SIG-M5 treated with dmso at 0.1 percent for 504 hours (cell line): ENCODE measurements around the gene GIPC3.
"Not testable (repeated sequence)": the region's sequence is repeated elsewhere in the genome, so short reads cannot be mapped to it uniquely, and the experiment has no call there.

Experiments used
- DNase-seq: peaks from one replicate; lab custom pipeline; 2025; ENCODE audit not compliant: unreplicated experiment; lab: John Stamatoyannopoulos, UW

GIPC3 gene

DNA sequence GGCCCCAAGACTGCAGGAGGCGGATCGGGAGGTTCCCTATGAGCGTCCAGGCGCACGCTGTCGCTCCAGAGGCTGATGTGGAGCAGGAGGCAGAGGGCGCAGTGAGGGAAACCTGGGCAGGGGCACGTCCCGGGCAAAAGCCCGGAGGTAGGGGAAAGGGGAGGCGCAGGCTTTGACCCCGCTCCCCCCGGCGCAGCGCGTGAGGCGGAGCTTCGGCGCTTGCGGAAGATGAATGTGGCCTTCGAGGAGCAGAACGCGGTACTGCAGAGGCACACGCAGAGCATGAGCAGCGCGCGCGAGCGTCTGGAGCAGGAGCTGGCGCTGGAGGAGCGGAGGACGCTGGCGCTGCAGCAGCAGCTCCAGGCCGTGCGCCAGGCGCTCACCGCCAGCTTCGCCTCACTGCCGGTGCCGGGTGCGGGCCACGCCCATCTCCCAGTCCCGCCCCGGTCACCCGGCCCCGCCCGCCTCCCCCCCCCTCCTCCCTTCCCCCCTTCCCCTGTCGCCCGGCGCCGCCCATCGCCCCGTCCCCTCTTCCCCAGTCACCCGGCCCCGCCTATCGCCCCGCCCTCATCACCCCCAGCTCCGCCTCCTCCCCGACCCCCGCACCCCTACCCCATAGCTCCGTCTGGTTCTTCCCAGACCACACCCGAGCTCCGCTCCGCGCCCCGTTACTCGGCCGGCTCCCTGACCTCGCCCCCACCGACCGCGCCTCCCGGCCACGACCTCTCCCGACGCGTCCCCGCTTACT lies 8.4 kb upstream of the GIPC3 start:
- DNase-seq, result no peak

DNA sequence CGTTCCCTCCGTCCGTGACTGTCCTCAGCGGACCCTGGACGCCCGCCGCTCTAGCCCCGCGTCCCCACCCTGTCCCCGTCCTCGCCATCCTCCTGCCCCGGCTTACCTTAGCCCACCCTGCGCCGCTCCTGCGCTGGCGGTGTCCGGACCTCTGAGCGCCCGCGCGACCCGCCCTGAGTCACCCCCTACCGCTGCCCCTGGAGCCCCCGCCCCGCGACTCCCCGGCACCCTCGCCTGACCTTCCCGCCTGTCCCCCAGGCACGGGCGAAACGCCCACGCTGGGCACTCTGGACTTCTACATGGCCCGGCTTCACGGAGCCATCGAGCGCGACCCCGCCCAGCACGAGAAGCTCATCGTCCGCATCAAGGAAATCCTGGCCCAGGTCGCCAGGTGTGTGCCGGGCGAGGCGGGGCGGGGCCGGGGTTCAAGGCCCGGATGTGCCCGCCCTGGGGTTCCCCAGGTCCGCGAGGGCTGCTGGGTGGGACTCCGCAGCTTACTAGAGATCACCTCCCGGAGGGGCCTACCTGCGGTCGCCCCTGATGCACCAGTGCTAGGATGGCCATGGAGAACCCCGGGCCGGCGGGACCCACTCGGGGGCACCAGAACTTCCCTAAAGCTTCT lies 7.4 kb upstream of the GIPC3 start:
- no peak for DNase-seq

DNA sequence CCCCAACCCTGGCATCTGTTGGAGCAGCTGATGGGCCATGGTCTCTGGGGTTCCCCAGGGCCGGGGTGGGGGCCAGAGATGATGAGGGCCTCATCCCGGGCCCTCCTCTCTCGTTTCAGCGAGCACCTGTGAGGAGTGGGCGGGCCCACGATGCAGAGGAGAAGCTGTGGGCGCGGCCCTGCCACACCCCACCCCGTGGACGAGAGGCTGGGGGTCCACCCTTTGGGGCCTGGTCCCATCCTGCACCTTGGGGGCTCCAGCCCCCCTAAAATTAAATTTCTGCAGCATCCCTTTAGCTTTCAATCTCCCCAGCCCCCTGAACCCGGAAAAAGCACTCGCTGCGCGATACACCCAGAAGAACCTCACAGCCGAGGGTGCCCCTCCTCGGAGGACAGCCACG lies 6.9 kb upstream of the GIPC3 start:
- no peak for DNase-seq

DNA sequence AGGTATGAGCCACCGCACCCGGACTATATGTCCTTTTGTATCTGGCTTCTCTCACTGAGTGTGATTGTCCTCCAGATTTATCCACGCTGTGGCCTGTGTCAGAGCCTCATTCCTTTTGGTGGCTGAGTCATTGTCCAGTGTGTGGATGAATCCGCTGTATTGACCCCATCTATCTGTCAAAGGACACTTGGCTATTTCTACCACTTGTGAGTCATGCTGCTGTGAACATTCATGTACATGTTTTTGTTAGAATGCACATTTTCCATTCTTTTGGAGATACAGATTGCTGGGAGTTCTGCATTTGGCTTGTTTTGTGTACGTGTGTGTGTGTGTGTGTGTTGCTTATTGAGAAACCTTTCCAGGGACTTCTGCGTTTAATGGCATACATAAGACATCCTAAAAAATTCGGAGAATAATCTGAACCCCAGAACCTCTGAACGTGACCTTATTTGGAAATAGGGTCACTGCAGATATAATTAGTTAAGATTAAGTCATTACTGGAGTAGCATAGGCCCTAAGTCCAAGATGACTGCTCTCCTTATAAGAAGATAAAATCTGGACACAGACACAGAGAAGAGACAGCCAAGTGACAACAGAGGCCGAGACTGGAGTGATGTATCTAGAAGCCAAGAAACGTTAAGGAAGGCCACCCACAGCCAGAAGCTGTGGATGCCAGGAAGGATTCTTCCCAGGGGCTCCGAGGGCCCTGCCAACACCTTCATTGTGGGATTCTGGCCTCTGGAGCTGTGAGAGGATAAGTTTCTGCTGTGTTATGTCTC lies 4.9 kb upstream of the GIPC3 start:
- no peak for DNase-seq

DNA sequence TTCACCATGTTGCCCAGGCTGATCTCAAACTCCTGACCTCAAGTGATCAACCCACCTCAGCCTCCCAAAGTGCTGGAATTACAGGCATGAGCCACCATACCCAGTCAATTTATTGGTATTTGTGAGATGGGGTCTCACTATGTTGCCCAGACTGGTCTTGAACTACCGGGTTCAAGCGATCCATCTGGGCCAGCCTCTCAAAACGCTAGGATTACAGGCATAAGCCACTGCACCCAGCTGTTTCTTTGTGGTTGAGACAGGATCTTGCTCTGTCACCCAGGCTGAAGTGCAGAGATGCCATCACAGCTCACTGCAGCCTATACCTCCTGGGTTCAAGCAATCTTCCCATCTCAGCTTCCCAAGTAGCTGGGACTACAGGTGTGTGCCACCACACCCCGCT lies 3.5 kb upstream of the GIPC3 start:
- not testable (repeated sequence) for DNase-seq

- not testable (repeated sequence) for DNase-seq
These were observed 1.1 kb upstream of the GIPC3 start for GRCh38 chr19:3584036-3584802.

GRCh38 chr19:3586127-3586626 lies 899 bp downstream of the GIPC3 start:
- no peak for DNase-seq

DNA sequence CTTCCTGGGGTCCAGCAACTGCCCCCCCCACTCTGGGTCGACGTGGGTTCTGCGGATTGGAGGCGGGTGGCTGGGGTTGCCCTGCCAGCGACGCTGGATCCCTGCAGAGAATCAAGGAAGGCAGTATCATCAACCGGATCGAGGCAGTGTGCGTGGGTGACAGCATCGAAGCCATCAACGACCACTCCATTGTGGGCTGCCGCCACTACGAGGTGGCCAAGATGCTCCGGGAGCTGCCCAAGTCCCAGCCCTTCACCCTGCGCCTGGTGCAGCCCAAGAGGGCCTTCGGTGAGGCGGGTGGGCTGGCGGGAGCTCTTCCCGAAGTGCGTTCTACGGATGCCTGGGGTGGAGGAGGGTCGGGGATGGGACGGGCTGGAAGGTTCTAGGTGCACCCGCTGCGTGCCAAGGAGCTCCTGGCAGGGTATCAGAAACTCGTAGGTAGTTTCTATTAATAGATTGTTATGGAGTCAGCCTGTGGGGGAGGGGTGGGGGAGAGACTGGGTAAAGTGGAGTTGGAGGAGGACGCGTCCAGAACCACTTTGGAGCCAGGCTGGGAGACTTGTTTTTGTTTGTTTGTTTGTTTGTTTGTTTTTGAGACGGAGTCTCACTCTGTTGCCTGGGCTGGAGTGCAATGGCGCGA lies 1.5 kb downstream of the GIPC3 start:
- no peak for DNase-seq

DNA sequence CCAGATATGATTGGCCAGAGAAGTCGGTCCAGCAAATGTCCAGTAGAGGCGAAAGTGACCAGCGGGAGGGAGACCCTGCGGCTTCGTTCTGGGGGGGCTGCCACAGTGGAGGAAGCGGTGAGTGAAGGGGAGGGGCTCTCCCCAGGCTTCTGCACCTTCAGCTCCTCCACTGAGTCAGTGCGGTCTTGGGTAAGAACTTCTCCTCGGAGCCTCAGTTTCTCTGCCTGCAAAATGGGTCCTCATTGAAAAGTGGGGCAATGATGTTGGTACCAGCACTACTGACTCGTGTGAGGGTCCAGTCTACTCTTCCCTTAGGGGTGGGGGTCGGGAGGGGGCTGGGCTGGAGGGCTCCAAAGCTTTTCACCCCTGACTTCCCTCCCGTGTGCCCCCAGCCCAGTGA lies 4.2 kb downstream of the GIPC3 start:
- no peak for DNase-seq

- no peak for DNase-seq
These were observed 4.7 kb downstream of the GIPC3 start for GRCh38 chr19:3589949-3590348.

GRCh38 chr19:3590991-3591659 lies 5.8 kb downstream of the GIPC3 start:
- no peak for DNase-seq

- no peak for DNase-seq
These were observed 6.8 kb downstream of the GIPC3 start for GRCh38 chr19:3591876-3592613.

DNA sequence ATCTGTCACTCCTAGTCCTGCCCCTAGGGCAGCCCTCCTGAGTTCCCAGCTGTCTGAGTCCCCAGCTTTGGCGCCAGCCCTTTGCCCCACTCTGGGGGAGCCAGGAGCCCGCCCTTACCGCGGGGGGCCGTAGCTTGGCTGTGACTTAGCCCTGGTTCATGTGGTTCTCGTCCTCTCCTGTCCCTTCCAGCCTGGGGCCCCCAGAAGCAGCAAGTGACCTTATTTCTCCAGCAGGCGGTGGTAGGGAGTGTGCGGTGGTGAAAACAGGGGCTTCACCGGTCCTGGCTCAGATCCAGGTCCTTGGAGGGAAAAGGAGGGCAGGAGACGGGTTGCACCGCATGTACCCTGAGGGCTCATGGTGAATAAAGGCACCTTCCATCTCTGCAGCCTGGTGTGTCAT lies 7.9 kb downstream of the GIPC3 start:
- DNase-seq, result no peak

DNA sequence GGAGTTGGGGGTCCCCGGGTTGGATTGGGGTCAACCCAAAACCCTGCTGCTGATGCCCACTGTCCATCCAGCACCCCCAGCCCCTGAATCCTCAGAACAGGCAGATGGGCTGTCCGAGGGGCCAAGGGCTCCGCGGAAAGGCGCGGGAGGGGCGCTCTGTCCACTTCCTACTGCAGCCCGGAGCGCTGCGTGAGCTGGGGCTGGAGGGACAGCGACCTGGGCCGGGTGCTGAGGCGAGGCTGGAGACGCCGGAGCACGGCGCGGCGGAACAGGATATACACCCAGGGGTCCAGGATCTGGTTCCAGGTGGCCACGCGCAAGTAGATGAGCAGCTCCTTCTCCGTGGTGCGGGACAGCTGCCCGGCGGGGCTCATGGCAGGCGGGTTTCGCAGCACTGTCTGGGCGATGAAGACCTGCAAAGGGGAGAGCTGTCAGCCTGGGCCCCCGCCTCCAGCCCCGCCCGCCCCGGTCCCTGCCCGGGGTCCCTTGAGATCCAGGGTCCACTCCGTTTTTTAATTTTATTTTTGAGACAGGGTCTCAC lies 10.3 kb downstream of the GIPC3 start:
- no peak for DNase-seq

- no peak for DNase-seq
These were observed 14.5 kb downstream of the GIPC3 start for GRCh38 chr19:3599776-3600187.

DNA sequence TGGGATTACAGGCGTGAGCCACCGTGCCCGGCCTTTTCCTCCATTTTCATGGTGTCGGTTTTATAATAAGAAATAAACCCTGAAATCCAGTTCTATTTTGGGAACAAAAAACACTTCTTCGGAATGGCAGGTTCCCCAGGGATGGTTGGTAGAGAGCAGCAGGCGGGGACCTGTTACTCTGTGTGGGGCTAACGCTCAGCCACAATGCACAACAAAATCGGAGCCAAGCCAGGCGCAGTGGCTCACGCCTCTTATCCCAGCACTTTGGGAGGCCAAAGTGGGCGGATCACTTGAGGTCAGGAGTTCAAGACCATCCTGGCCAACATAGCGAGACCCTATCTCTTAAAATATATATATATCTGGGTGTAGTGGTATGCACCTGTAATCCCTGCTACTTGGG lies 15.7 kb downstream of the GIPC3 start:
- no peak for DNase-seq

DNA sequence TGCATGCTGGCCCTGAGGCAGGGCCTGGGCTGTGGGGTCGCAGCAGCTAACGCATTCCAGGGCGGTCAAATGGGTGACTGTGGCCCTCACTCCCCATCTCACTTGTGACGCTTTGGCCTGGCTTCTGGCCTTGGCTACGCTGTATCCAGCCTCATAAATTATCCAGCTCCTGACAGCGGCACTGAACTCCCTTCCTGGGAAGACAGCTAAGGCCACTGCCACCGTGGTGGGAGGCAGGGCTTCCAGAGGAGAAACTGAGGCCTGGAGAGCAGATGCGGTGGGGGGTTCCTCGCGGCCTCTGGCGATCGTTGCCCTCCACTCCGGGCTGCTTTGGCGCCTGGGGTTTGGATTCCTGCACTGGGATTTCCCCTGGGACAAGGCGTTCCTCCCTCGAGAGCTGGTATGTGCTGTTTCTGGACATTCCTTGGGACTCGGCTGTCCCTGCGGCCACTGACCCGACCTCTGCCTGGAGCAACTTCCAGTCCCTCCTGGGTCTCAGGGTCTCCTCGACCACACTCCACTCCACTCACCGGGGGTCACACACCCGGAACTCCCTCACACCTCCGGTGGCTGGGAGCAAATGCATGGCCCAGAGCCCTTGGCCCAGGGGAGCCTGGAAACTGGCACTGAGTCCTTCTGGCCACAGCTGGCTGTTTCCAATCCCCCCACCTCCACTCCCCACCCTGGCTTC lies 18.0 kb downstream of the GIPC3 start:
- no peak for DNase-seq

- DNase-seq, result no peak
These were observed 19.1 kb downstream of the GIPC3 start for GRCh38 chr19:3604227-3604986.
